Neural progenitor cell (in vitro differentiated cells): Measurements from ENCODE around the gene EFHC2.

Experiments used
- CTCF ChIP-seq: fragments of 200-600 bp; sonication (generic); IDR thresholded peaks from 2 replicates; pipeline ENCODE4 v1.5.1; 2017; ENCODE audit warnings: antibody characterized with exemption, mild to moderate bottlenecking
- EZH2 ChIP-seq: fragments of 200-600 bp; sonication (generic); IDR thresholded peaks from 2 replicates; pipeline ENCODE4 v1.6.1; 2017; ENCODE audit warnings: antibody characterized with exemption, mild to moderate bottlenecking, moderate library complexity

GRCh38 chrX:44260609-44261008 is 82.9 kb downstream of the EFHC2 start:
- TF ChIP-seq CTCF (no peak), EZH2 (no peak)
